HG03064 (cell line): ENCODE results near the gene RXFP2.

Experiments
- ATAC-seq: cut with Tn5 transposase; IDR thresholded peaks from one replicate; pipeline ENCODE4 v1.9.1; 2021; ENCODE audit warnings: low read depth; ENCODE audit not compliant: unreplicated experiment

Gene RXFP2

DNA sequence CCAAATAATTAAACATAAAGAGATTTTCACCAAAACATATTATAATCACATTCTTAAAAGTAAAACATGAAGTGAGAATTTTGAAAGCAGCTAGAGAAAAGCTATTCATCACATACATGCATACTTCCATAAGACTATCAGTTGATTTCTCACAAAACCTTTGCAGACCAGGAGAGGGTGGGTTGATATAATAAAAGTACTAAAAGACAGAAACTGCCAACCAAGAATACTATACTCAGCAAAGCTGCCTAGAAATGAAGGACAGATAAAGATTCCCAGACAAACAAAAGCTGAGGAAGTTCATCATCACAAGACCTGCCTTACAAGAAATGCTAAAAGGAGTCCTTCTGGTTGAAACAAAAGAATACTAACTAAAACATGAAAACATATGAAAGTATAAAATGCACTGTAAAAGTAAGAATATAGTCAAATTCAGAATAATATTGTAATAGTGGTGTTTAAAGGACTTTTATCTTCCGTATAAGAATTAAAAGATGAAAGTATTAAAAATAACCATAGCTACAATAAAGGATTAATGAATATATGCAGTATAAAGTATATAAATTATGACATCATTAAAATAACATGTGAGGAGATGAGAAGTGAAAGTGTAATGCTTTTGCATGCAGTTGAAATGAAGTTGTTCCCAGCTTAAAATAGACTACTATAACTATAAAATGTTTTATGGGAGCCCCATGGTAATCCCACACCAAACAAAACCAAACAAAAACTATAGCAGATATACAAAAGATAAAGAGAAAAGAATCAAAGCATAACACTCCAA, 76.2 kb downstream of the RXFP2 start:
- ATAC-seq: no peak

GRCh38 chr13:31818236-31818635, 78.9 kb downstream of the RXFP2 start:
- ATAC-seq: no peak

- ATAC-seq: no peak
These were observed 85.6 kb downstream of the RXFP2 start for GRCh38 chr13:31824705-31825517.

DNA sequence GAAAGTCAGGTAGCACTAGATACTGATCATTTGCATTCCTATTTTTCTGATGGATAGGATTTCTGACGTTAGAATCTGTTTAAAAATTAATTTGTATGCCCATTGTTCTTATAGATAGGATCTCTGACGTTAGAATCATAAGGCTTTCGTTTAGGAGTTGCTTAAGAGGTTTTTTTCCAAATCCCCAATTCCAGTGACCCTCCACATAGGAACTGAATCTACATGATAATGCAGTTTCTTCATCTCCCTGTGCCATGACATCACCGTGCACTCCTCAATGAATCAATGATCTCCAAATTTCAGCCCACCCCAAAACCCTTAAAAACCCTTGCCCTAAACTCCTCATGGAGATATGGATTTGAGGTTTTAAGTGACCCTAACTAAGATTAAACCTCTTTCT, 87.2 kb downstream of the RXFP2 start:
- ATAC-seq: no peak

GRCh38 chr13:31827707-31828106, 88.4 kb downstream of the RXFP2 start:
- ATAC-seq: no peak

GRCh38 chr13:31835932-31836331, 96.6 kb downstream of the RXFP2 start:
- no peak for ATAC-seq

DNA sequence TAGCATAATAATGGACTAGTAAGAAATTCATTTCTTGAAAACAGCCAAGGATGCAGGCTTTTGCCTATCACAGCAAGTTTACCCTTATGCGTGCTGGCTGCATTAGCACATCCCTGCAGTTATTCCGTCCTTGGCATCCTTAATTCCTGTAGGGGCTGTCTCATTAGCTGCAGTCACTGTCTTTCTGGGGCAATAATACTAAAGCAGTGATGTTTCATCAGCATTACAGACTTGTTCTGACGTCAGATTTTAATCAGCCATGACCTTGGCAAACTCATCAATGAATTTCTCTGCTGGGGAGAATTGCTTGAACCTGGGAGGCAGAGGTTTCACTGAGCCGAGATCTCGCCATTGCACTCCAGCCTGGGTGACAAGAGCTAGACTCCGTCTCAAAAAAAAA, 103.7 kb downstream of the RXFP2 start:
- no peak for ATAC-seq

DNA sequence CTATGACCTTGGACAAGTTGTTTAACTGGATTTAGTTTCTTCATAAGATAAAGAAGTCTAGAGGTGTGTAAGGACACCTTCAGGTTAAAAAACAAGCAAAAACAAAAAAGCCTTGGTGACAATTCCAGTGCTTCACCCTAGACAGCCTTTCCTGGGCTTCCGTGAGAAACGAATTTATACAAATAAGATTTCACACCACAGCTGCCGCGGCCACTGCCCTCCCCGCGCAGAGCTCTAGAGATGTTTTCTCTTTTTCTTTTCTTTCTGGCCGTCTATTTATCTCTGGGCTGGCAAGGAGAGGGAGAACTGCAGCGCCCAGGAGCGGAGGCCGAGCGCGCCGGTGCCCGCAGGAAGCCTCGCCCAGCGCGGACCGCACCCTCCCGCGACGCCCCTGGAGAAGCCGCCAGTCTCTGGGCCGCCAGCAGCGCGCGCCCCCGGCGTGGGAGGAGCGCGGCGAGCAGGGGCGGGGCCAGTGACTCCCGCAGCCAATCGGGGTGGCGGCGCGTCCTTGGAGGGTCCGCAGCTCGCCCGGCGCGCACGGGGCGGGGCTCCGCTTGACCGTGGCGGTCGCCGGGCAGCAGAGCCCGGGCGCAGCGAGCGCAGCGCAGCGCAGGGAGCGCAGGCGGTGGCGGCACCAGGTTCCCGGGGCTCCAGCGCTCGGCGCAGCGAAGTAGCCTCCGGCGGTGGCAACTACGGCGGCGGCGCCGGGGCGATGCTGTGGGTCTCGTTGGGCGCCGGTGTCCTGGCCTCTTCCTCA, 107.0 kb downstream of the RXFP2 start:
- ATAC-seq: peak; percentile 96

- peak; percentile 15 for ATAC-seq
These were observed 107.8 kb downstream of the RXFP2 start for GRCh38 chr13:31846961-31847752.

DNA sequence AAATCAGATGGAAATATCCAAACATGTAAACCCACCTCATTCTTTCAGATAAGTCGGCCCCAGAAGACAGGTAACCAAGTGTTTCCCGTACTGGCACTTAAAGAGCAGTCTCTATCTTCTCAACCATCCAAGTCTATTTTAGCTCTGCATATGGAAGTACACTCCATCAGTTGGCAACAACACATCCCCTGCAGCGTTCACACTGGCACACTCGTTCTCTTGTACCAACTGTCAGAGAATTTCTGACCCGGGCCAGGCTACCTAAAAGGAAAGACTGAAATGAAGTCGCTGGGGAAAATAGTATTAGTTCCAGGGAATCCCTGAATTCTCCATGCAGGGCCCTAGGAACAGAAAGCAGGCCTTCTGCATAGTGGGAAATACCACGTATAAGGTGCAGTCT, 109.3 kb downstream of the RXFP2 start:
- no peak for ATAC-seq

DNA sequence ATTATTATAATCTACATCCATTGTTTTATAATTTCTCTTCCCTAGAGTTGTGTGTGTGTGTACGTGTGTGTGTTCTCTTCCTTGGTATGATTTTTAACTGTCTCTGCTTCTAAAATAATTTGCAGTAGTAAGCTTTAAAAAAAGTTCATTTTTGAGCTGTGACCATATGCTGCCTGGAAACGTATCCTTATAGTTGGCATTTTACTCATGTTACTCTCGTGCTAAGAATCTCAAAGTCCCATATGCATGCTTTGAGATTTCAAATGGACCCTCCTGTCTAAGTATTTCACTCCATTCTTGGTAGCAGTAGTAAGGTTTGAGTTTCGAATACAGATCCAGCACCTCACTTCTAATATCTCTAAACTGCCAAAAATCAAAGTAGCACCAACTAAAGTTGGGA, 109.9 kb downstream of the RXFP2 start:
- no peak for ATAC-seq

DNA sequence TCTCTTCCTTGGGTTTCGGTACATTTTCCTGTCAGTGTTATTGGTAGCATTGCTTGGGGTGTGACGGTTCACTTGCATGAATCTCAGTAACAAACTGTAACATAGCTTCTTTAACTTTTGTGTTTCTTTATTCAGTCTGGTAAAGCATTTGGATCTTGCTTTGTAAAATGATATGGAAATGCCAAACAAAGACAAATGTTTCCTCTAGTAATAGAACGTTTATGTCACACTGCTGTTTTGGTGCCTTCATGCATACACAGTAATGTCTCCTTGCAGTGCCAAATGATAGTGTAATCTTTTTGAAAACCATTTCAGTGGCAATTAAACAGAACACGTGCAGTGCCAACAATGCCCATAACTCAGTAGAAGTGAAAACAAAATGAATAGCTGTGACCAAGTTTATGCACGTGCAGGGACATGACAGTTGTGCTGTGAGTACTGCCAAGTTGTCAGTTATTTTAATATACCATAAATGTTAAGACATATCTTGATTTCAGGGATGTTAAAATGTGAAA, 110.8 kb downstream of the RXFP2 start:
- no peak for ATAC-seq

GRCh38 chr13:31851216-31851615, 111.9 kb downstream of the RXFP2 start:
- ATAC-seq: no peak
